CD4-positive, alpha-beta T cell (primary cell): ENCODE measurements around the gene ROR1. TPM values are rescaled to one million over a fixed set of nuclear protein-coding genes. Genes with fewer than 3 reads are reported as not detected.

Source experiments
- ATAC-seq: fragments of 200-7000 bp; cut with Tn5 transposase; one replicate; pipeline ENCODE4 v1.10.0; 2022; ENCODE audit warnings: mild to moderate bottlenecking; ENCODE audit not compliant: poor library complexity
- CTCF ChIA-PET: fragments of 350-600 bp; sonication (Branson Sonifier 250); formaldehyde crosslinking; loops from one replicate; lab custom pipeline; 2021; ENCODE audit warnings: antibody characterized with exemption, inconsistent platforms; lab: Charles Lee
- POLR2A ChIA-PET: fragments of 350-600 bp; sonication (Branson Sonifier 250); formaldehyde crosslinking; loops from one replicate; lab custom pipeline; 2021; ENCODE audit warnings: antibody characterized with exemption, inconsistent platforms; lab: Charles Lee
- DNase-seq, 14 experiments: peaks; one replicate each; pipeline ENCODE4 v3.0.0-alpha.2; 2013 to 2020; ENCODE audit warnings: mixed read lengths in 2 of 14
- H3K27ac ChIP-seq, 2 donors: one replicate each; pipeline versions ENCODE4 v1.5.1 to v1.7.0; 2013; ENCODE audit warnings: low read length in 2 of 2, low read depth in 1 of 2, mild to moderate bottlenecking in 1 of 2
- H3K27me3 ChIP-seq, 2 experiments: 1 replicate in 1 of 2; 2 replicates in 1 of 2; pipeline versions ENCODE4 v1.6.1 to v1.7.0; 2013; ENCODE audit warnings: low read length in 2 of 2, control low read depth in 1 of 2, mild to moderate bottlenecking in 1 of 2, moderate library complexity in 1 of 2; ENCODE audit not compliant: insufficient read depth in 2 of 2, control insufficient read depth in 1 of 2
- H3K36me3 ChIP-seq: one replicate; pipeline ENCODE4 v1.6.1; 2013; ENCODE audit warnings: low read length, control low read depth; ENCODE audit not compliant: insufficient read depth
- H3K4me1 ChIP-seq: one replicate; pipeline ENCODE4 v1.6.1; 2013; ENCODE audit warnings: low read length, control low read depth; ENCODE audit not compliant: insufficient read depth
- H3K4me3 ChIP-seq: one replicate; pipeline ENCODE4 v1.5.1; 2013; ENCODE audit warnings: mild to moderate bottlenecking, low read length, moderate library complexity
- H3K9me3 ChIP-seq, 2 experiments: 1 replicate in 1 of 2; 2 replicates in 1 of 2; pipeline versions ENCODE4 v1.6.1 to v1.7.0; 2013; ENCODE audit warnings: low read length in 2 of 2, mild to moderate bottlenecking in 2 of 2, control low read depth in 1 of 2, moderate library complexity in 1 of 2; ENCODE audit not compliant: control insufficient read depth in 1 of 2, insufficient read depth in 1 of 2
- H3K27ac Mint-ChIP-seq: one replicate; pipeline ENCODE4 v1.8.0; 2020; ENCODE audit warnings: mixed read lengths
- H3K27me3 Mint-ChIP-seq: one replicate; pipeline ENCODE4 v1.8.0; 2021; ENCODE audit warnings: mixed read lengths
- H3K36me3 Mint-ChIP-seq: one replicate; pipeline ENCODE4 v1.8.0; 2021; ENCODE audit warnings: low read depth, mixed read lengths
- H3K4me1 Mint-ChIP-seq: one replicate; pipeline ENCODE4 v1.8.0; 2021; ENCODE audit warnings: low read depth, mixed read lengths
- H3K4me3 Mint-ChIP-seq: one replicate; pipeline ENCODE4 v1.8.0; 2020; ENCODE audit warnings: mild to moderate bottlenecking, mixed read lengths
- H3K9me3 Mint-ChIP-seq: one replicate; pipeline ENCODE4 v1.8.0; 2020; ENCODE audit warnings: mixed read lengths
- intact Hi-C, 2 experiments: fragments of 100-400 bp; cut with DNase I in 1 of 2; cut with micrococcal nuclease in 1 of 2; formaldehyde crosslinking; loops; one replicate each; pipeline versions ENCODE4 v1.15.1 to v1.9.0; 2023 to 2025; cut with DNase I, micrococcal nuclease
- total RNA-seq, 174 experiments: library from RNA in 2 of 174; stranded (reverse) in 2 of 174; gene quantifications; one replicate each; pipeline ENCODE4 v1.2.3 and lab custom pipeline; 2021 to 2026
- TF ChIP-seq, protein P1 (sequence below): fragments of 200-600 bp; IDR thresholded peaks from one replicate; pipeline ENCODE4 v1.8.0; 2022; ENCODE audit warnings: antibody characterized with exemption, mild to moderate bottlenecking

The ROR1 gene
- total RNA-seq, 2 experiments from 2014 or later: not detected

DNA sequence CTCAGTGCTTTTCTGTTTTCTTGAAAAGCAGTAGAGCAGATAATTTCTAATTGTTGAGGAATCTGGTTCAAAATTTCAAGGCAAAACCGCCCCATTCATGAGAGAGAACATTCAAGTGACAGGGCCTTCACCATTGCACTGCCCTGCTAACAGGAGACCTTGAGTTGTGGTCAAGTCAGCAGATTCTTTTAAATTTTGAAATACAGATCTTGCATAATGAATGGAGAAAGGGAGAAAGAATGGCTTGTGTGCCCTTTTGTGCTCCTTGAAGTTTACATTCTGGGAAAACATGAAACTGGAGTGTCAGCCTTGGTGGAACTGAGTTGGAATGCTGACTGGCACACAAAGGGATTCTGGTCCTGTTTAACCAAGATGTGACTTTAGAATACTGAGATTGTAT is 265.1 kb downstream of the ROR1 start:
- intact Hi-C loops: no loop called here
- DNase-seq (no peak), ATAC-seq (no peak)
- H3K9me3 Mint-ChIP-seq: no peaks in the 10 kb centered on the region
- TF ChIP-seq, protein P1, sequence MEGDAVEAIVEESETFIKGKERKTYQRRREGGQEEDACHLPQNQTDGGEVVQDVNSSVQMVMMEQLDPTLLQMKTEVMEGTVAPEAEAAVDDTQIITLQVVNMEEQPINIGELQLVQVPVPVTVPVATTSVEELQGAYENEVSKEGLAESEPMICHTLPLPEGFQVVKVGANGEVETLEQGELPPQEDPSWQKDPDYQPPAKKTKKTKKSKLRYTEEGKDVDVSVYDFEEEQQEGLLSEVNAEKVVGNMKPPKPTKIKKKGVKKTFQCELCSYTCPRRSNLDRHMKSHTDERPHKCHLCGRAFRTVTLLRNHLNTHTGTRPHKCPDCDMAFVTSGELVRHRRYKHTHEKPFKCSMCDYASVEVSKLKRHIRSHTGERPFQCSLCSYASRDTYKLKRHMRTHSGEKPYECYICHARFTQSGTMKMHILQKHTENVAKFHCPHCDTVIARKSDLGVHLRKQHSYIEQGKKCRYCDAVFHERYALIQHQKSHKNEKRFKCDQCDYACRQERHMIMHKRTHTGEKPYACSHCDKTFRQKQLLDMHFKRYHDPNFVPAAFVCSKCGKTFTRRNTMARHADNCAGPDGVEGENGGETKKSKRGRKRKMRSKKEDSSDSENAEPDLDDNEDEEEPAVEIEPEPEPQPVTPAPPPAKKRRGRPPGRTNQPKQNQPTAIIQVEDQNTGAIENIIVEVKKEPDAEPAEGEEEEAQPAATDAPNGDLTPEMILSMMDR: no peak
- Histone ChIP-seq H3K4me1 (no peaks in the 10 kb centered on the region), H3K4me3 (no peak overlapping the region), H3K36me3 (no peaks in the 10 kb centered on the region), H3K27ac (no peak overlapping the region), H3K9me3 (no peaks in the 10 kb centered on the region), H3K27me3 (no peaks in the 10 kb centered on the region)
- peaks cover 5% of the 10 kb centered on the region for H3K27me3 Mint-ChIP-seq
- H3K27ac Mint-ChIP-seq: no peak overlapping the region
- no peaks in the 10 kb centered on the region for H3K36me3 Mint-ChIP-seq
- H3K4me1 Mint-ChIP-seq: no peaks in the 10 kb centered on the region
- POLR2A ChIA-PET: no interaction called here
- no peak overlapping the region for H3K4me3 Mint-ChIP-seq
- CTCF ChIA-PET: no interaction called here

DNA sequence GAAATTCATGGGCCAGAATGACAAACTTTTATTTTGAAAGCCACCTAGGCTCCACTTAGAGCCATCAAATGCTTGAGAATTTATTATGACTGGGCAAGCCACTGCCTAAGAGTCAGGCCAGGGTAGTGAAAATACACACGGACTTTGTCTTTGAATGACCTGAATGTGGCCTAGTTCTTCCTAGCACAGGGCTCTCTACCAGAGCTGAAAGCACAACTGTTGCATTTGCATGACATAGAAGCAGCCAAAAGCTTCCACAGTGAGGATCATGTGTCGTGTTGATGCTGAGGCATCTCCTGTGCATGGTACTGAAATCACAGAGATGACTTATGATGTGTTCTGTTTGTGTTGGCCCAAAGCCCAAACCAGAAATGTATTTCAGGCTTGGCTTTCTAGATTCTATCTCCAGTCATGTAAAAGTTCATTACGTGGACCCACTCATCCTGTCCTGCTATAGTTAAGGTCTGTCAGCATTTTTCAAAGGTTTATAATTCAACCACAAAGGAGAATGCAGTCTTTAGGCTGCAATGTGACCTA is 265.6 kb downstream of the ROR1 start:
- no peak overlapping the region for H3K4me3 Mint-ChIP-seq
- peaks cover 5% of the 10 kb centered on the region for H3K27me3 Mint-ChIP-seq
- H3K27me3 ChIP-seq: no peaks in the 10 kb centered on the region
- DNase-seq (no peak), ATAC-seq (no peak)
- H3K4me1 ChIP-seq: no peaks in the 10 kb centered on the region
- intact Hi-C loops: no loop called here
- H3K36me3 ChIP-seq: no peaks in the 10 kb centered on the region
- H3K27ac Mint-ChIP-seq: no peak overlapping the region
- H3K9me3 ChIP-seq: no peaks in the 10 kb centered on the region
- no peak overlapping the region for H3K4me3 ChIP-seq
- H3K36me3 Mint-ChIP-seq: no peaks in the 10 kb centered on the region
- no peak overlapping the region for H3K27ac ChIP-seq
- ChIA-PET CTCF (no interaction called here), POLR2A (no interaction called here)
- no peaks in the 10 kb centered on the region for H3K4me1 Mint-ChIP-seq
- TF ChIP-seq, protein P1: no peak
- H3K9me3 Mint-ChIP-seq: no peaks in the 10 kb centered on the region

DNA sequence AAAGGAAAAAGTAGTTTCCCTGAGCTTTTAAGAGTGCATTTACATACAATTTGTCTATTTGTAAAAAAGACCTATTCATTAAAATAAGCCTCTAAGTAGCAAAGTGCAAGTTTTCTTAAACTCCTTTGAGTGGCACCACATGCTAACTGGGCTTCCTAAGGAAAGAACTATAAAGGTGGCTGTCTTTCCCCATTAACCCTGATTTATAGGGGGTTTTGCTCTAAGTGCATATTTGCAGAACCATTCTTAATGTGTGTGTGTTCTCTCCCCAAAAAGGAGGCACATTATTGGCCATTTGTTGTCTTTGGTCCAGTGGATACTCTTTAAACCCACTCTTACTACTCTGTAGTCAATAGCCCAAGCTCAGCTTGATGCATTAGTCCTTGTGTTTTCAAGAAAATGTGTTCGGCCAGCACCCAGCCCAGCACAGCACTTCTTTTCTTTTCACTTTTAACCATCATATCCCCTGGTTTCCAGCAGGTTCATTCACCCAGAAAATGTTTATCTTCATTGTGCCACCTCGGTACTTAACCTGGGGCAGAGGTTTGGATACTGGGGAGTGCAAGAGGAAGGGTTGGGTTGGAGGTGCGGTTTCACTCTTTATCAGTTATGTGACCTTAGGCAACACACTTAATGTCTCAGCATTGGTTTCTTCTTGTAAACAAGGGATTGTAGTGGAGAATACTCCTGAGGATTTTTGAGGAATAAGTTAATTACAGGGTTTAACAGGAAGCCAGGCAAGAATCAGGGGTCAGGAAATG is 267.7 kb downstream of the ROR1 start:
- intact Hi-C loops: no loop called here
- no peaks in the 10 kb centered on the region for H3K9me3 Mint-ChIP-seq
- ATAC-seq: no peak

More for the DNA sequence above, 267.7 kb downstream of the ROR1 start:
- Histone ChIP-seq H3K9me3 (no peaks in the 10 kb centered on the region), H3K4me3 (no peak overlapping the region), H3K4me1 (no peaks in the 10 kb centered on the region), H3K36me3 (no peaks in the 10 kb centered on the region), H3K27me3 (no peaks in the 10 kb centered on the region), H3K27ac (no peak overlapping the region)
- TF ChIP-seq, protein P1: no peak
- POLR2A ChIA-PET: no interaction called here
- DNase-seq: no peak
- Mint-ChIP-seq H3K36me3 (no peaks in the 10 kb centered on the region), H3K4me3 (no peak overlapping the region), H3K27me3 (peaks cover 5% of the 10 kb centered on the region), H3K4me1 (no peaks in the 10 kb centered on the region), H3K27ac (no peak overlapping the region)
- CTCF ChIA-PET: no interaction called here
